PC-3 (cell line): ENCODE data around the gene AKT1. TPM values are rescaled to one million over a fixed set of nuclear protein-coding genes. Genes with fewer than 3 reads are reported as not detected.
A peak's percentile ranks its signal among the peaks of the same experiment; 100 is the strongest.

Experiments used
- ATAC-seq: fragments of 200-7000 bp; cut with Tn5 transposase; 2 replicates; pipeline ENCODE4 v1.9.1; 2020; ENCODE audit warnings: mild to moderate bottlenecking, moderate library complexity
- BruUV-seq: library from RNA; stranded (reverse); fragments of 400-500 nt; replicated peaks from 2 replicates; lab custom pipeline; 2021; lab: Mats Ljungman, UMichigan
- CTCF ChIA-PET: fragments of 300-600 bp; sonication (Branson Sonifier 250); formaldehyde crosslinking; loops from one replicate; lab custom pipeline; 2022; ENCODE audit warnings: antibody characterized with exemption; lab: Charles Lee
- POLR2A ChIA-PET: fragments of 300-600 bp; sonication (Branson Sonifier 250); formaldehyde crosslinking; loops from one replicate; lab custom pipeline; 2022; ENCODE audit warnings: antibody characterized with exemption; ENCODE audit not compliant: unreplicated experiment; lab: Charles Lee
- DNase-seq: peaks from one replicate; pipeline ENCODE4 v3.0.0-alpha.2; 2015
- H2AFZ ChIP-seq: fragments of 300-600 bp; sonication (generic); 2 replicates; pipeline ENCODE4 v1.6.0; 2016; ENCODE audit warnings: antibody characterized with exemption, low read length
- H3F3A ChIP-seq: fragments of 300-600 bp; sonication (generic); one replicate; pipeline ENCODE4 v1.6.0; 2017; ENCODE audit warnings: antibody characterized with exemption, low read length, control low read depth, mild to moderate bottlenecking; ENCODE audit not compliant: unreplicated experiment
- H3K27ac ChIP-seq: fragments of 300-600 bp; sonication (generic); 2 replicates; pipeline ENCODE4 v1.5.1; 2016; ENCODE audit warnings: mild to moderate bottlenecking, low read length
- H3K27me3 ChIP-seq: fragments of 300-600 bp; sonication (generic); 2 replicates; pipeline ENCODE4 v1.6.1; 2016; ENCODE audit warnings: low read length, mixed read lengths
- H3K36me3 ChIP-seq: fragments of 300-600 bp; sonication (generic); 2 replicates; pipeline ENCODE4 v1.6.1; 2016; ENCODE audit warnings: low read depth, mixed run types, low read length, mixed read lengths
- H3K4me1 ChIP-seq: fragments of 300-600 bp; sonication (generic); 2 replicates; pipeline ENCODE4 v1.5.1; 2016; ENCODE audit warnings: low read length; ENCODE audit not compliant: insufficient read depth
- H3K4me2 ChIP-seq: fragments of 300-600 bp; sonication (generic); 2 replicates; pipeline ENCODE4 v1.6.0; 2016; ENCODE audit warnings: low read length
- H3K4me3 ChIP-seq: fragments of 300-600 bp; sonication (generic); 2 replicates; pipeline ENCODE4 v1.5.1; 2016; ENCODE audit warnings: mild to moderate bottlenecking, low read length, mixed read lengths
- H3K79me2 ChIP-seq: fragments of 300-600 bp; sonication (generic); 2 replicates; pipeline ENCODE4 v1.6.1; 2017; ENCODE audit warnings: low read length, mixed read lengths
- H3K9ac ChIP-seq: fragments of 300-600 bp; sonication (generic); 2 replicates; pipeline ENCODE4 v1.6.0; 2016; ENCODE audit warnings: mild to moderate bottlenecking, low read length
- H3K9me2 ChIP-seq: fragments of 300-600 bp; sonication (generic); replicated peaks from 2 replicates; pipeline ENCODE4 v1.6.1; 2016; ENCODE audit warnings: mixed run types, low read length, mixed read lengths
- H3K9me3 ChIP-seq: fragments of 300-600 bp; sonication (generic); 2 replicates; pipeline ENCODE4 v1.6.1; 2016; ENCODE audit warnings: low read length, mixed read lengths
- H4K20me1 ChIP-seq: fragments of 300-600 bp; sonication (generic); 2 replicates; pipeline ENCODE4 v1.6.1; 2016; ENCODE audit warnings: low read length, mixed read lengths
- EZH2 ChIP-seq: fragments of 300-600 bp; sonication (generic); IDR thresholded peaks from one replicate; pipeline ENCODE4 v1.6.1; 2017; ENCODE audit warnings: antibody characterized with exemption, mild to moderate bottlenecking, low read length; ENCODE audit not compliant: unreplicated experiment
- EZH2phosphoT487 ChIP-seq: fragments of 300-600 bp; sonication (generic); IDR thresholded peaks from 2 replicates; pipeline ENCODE4 v1.6.1; 2018; ENCODE audit warnings: mild to moderate bottlenecking, antibody characterized with exemption, low read length, borderline replicate concordance
- intact Hi-C: fragments of 100-400 bp; cut with micrococcal nuclease; formaldehyde crosslinking; loops from 2 replicates; pipeline ENCODE4 v1.9.0; 2023
- total RNA-seq: library from RNA; depleted of rRNA; stranded (reverse); fragments of >200 nt; gene quantifications from 2 replicates; pipeline ENCODE4 v1.2.3, GENCODE V29; 2014
- TF ChIP-seq, protein P1 (sequence below): fragments of 300-600 bp; sonication (generic); conservative IDR thresholded peaks from 2 replicates; pipeline ENCODE4 v1.5.1; 2017; ENCODE audit warnings: antibody characterized with exemption, low read depth, mild to moderate bottlenecking, low read length

The AKT1 gene
- total RNA-seq, 1 experiment from 2014 or later, result 196 TPM

DNA sequence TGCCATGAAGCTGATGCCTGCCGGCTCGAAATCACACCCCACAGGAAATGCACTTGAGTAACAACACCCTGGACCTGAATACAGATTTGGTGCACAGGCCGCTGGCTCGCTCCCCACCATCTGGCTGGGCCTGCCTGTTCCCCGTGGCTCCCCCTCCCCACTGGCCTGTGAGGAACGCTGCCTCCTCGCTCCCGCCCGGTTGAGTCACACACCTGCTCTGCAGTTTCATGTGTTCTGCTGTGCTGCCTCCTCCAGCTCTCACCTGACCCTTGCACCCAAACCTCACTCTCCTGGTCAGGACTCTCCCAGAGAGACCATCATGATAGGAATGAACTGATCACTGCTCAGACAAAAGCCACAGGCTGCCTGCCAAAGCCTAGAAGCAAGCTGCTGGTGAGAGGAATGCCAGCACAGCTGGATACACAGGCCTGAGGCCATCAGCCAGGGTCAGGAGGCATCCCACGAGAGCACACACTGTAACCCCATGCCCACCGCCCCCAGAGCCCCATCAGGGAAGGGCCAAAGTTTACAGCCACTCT is 46.4 kb downstream of the AKT1 start:
- peaks cover 31% of the 10 kb centered on the region for H3K4me1 ChIP-seq
- H3K79me2 ChIP-seq, result peaks cover 12% of the 10 kb centered on the region
- no peaks in the 10 kb centered on the region for H3K9me2 ChIP-seq
- no peaks in the 10 kb centered on the region for H3K27me3 ChIP-seq
- no peaks in the 10 kb centered on the region for H3K36me3 ChIP-seq
- ChIA-PET POLR2A (no interaction called here), CTCF (interaction anchor here (0.6 kb wide), 1 partner anchor 98 kb away, joined by 3 read pairs; no protein-coding TSS in a partner anchor)
- H3K9me3 ChIP-seq, result no peaks in the 10 kb centered on the region
- H4K20me1 ChIP-seq, result peaks cover 7% of the 10 kb centered on the region
- H3F3A ChIP-seq, result no peaks in the 10 kb centered on the region
- BruUV-seq, result no TSS peak
- intact Hi-C loops, result no loop called here
- no peak overlapping the region for H3K4me3 ChIP-seq
- no peak for TF ChIP-seq EZH2
- TF ChIP-seq, protein P1, sequence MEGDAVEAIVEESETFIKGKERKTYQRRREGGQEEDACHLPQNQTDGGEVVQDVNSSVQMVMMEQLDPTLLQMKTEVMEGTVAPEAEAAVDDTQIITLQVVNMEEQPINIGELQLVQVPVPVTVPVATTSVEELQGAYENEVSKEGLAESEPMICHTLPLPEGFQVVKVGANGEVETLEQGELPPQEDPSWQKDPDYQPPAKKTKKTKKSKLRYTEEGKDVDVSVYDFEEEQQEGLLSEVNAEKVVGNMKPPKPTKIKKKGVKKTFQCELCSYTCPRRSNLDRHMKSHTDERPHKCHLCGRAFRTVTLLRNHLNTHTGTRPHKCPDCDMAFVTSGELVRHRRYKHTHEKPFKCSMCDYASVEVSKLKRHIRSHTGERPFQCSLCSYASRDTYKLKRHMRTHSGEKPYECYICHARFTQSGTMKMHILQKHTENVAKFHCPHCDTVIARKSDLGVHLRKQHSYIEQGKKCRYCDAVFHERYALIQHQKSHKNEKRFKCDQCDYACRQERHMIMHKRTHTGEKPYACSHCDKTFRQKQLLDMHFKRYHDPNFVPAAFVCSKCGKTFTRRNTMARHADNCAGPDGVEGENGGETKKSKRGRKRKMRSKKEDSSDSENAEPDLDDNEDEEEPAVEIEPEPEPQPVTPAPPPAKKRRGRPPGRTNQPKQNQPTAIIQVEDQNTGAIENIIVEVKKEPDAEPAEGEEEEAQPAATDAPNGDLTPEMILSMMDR, result peak; percentile 31; the same call in 1 of the 2 replicates
- no peak overlapping the region for H3K9ac ChIP-seq
- H3K27ac ChIP-seq, result no peak overlapping the region
- H2AFZ ChIP-seq, result no peak overlapping the region
- peak overlapping the region; percentile 6 for H3K4me2 ChIP-seq
- DNase-seq (peak; percentile 70), ATAC-seq (no peak)

DNA sequence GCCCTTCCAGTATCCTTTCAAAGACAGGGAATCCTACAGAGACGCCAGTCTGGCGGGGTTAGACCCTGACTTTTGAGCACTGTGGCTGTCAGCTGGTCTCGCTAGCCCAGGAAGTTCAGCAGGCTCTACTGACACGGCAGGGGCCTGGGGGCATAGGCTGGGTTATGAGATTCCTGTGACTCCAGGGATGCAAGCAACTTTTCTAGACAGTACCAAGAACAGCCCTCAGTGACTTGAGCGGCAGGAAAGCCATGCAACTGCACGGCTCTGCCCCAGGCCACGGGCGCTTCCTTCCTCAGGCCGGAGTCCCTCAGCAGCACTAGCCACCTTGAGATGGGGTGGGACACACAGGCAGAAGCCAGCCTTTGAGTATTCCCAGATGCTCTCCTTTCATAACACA is 47.7 kb downstream of the AKT1 start:
- no peaks in the 10 kb centered on the region for H3K9me2 ChIP-seq
- no peak overlapping the region for H3K4me2 ChIP-seq
- intact Hi-C loops, result loop anchor here (2.0 kb wide), 1 partner anchor 23 kb away; the partner anchor contains the start of gene ADSS1
- H2AFZ ChIP-seq, result no peak overlapping the region
- ATAC-seq (no peak), DNase-seq (no peak)
- no peaks in the 10 kb centered on the region for H3F3A ChIP-seq
- TF ChIP-seq, protein P1, result no peak
- TF ChIP-seq EZH2 (no peak), EZH2phosphoT487 (no peak)
- POLR2A ChIA-PET, result no interaction called here
- no peak overlapping the region for H3K9ac ChIP-seq
- no peaks in the 10 kb centered on the region for H3K36me3 ChIP-seq
- H3K27ac ChIP-seq, result no peak overlapping the region
- CTCF ChIA-PET, result no interaction called here
- no peaks in the 10 kb centered on the region for H3K79me2 ChIP-seq
- H3K4me3 ChIP-seq, result no peak overlapping the region
- BruUV-seq, result no TSS peak
- no peaks in the 10 kb centered on the region for H3K9me3 ChIP-seq
- H4K20me1 ChIP-seq, result no peaks in the 10 kb centered on the region
- no peaks in the 10 kb centered on the region for H3K27me3 ChIP-seq
- H3K4me1 ChIP-seq, result peaks cover 34% of the 10 kb centered on the region

DNA sequence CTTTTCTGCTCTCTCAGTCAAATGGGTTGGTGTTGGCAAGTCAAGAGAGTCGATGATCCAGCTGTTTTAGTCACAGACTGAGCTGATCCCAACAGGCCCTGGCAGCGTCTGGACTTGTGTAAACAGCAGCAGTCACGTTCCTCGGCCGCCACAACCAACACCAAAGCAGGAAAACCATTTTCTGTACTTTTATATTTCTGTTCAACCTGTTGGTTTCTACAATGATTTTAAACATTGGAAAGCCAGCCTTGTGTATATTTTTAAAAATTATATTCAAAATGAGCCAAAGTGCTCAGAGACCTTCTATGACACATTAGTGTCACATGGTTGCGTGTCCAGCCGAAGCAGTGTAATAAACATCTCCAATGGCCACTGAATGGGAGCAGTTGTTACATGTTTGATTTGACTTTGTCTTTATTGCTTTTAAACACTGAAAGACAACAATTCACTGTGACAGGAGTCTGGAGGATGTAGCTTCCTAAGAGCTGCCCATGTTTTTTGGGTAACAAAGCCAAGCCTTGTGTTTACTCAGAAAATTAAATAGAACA is 48.5 kb downstream of the AKT1 start:
- H3K4me1 ChIP-seq, result peaks cover 32% of the 10 kb centered on the region
- DNase-seq, result peak; percentile 31

More for the DNA sequence above, 48.5 kb downstream of the AKT1 start:
- no peak overlapping the region for H3K27ac ChIP-seq
- H3K4me2 ChIP-seq, result no peak overlapping the region
- TF ChIP-seq EZH2phosphoT487 (no peak), EZH2 (no peak)
- TF ChIP-seq, protein P1, result no peak
- ATAC-seq, result peak; percentile 61
- ChIA-PET POLR2A (no interaction called here), CTCF (no interaction called here)
- H3K9me2 ChIP-seq, result no peaks in the 10 kb centered on the region
- H3K9ac ChIP-seq, result no peak overlapping the region
- no peak overlapping the region for H3K4me3 ChIP-seq
- no peaks in the 10 kb centered on the region for H4K20me1 ChIP-seq
- H2AFZ ChIP-seq, result no peak overlapping the region
- intact Hi-C loops, result loop anchor here (2.0 kb wide), 1 partner anchor 22 kb away; the partner anchor contains the start of gene ADSS1
- BruUV-seq, result no TSS peak
- no peaks in the 10 kb centered on the region for H3K79me2 ChIP-seq
- H3K9me3 ChIP-seq, result no peaks in the 10 kb centered on the region
- H3K27me3 ChIP-seq, result no peaks in the 10 kb centered on the region
- no peaks in the 10 kb centered on the region for H3F3A ChIP-seq
- no peaks in the 10 kb centered on the region for H3K36me3 ChIP-seq
